ENCODE results near the gene MORN5. TPM values are rescaled to one million over a fixed set of nuclear protein-coding genes. Genes with fewer than 3 reads are reported as not detected.

Gene MORN5
- total RNA-seq, 1 donor from 2014 or later: 0.82 TPM

DNA sequence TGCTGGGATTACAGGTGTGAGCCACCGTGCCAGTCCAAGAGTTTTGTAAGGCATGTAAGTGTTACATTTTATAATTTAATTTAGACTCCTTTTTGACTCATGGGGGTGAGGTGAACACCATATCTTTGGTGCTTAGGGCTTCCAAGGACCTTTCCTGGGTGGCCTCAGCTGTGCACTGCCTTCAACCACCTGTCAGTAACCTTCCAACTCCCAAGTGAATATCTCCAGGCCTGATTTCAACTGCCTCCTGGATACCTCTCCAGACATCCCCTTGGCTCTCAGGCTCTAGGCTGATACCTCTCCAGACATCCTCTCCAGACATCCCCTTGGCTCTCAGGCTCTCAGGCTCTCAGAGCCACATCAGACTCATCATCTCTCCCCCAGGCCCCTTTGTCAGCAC, 35.7 kb upstream of the MORN5 start:
- no peak for FAIRE-seq

DNA sequence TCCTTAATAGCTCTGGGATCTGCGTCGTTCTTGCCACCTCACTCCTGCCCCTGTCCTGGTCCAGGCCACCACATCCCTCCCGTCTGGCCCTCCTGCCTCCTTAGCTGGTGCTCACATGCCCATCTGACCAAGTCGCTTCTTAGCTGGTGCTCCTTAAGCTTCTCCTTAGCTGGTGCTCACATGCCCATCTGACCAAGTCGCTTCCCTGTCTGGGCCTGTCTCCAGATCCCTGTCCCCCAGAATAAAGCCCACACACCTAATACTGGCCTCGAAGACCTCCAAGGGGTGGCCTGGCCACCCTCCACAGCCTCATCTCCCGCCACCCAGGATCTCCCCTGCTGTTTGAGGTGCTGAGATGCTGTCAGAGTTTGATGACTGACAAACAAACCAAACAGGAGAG, 35.2 kb upstream of the MORN5 start:
- DNase-seq (ENCODE audit: low spot score in 2 of 2): no peak
- no peak for FAIRE-seq

More for the DNA sequence above, 35.7 kb upstream of the MORN5 start:
- no peak for DNase-seq (ENCODE audit: low spot score in 2 of 2)

DNA sequence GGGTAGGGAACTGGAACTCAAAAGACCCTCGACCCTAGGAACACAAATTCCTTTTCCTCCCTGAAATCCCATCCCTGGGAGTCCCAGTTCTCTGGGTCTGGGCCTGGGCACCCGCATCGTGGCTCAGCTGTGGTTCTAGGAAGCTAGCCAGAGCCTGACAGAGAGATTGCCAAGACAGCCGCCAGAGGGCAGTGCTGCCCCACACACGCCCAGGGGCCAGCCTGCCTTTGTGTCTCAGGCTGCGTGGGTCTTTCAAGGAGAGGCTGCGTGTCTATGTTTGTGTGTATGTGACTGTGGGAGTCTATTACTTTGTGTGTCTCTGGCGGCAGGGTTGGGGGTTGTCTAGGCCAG, 34.6 kb upstream of the MORN5 start:
- peak; percentile 69 for FAIRE-seq
- peak; percentile 89 to 92 for DNase-seq (ENCODE audit: low spot score in 2 of 2)

DNA sequence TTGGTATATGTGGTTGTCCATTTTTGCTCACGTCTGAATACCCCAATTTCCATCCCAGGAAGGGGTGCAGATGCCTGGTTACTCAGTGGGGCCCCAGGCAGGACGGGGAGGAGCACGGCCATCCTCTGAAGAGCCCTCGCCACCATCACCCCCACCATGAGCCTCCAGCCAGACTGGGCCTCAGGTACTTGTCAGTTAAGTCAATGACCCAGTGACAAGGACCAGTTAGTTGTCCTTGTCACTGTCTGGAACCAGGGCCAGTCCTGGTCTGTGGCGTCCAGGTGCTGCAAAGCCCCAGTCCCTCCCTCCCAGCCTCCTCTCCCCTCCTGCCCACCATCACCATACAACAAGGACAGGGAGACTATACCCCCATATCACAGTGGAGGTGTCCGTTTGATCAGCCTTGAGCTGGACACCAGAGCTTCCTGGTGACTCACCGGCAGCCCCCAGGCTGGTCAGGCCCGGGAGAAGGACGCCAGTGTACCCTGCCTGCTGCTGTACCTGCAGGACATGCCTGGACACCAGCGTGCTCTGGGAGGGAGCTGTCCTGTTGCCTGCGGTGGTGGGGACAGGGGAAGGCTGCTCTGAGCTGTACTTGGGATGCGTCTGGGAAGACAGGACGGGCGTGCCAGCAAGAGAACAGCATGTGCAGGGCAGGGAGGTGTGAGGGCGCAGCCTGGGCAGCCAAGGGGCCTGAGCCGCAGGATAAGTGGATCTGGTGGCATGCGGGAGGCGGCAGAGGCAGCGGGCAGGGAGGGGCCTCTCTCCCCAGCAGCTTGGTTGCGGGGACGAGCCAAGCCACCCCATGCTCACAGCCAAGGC, 34.0 kb upstream of the MORN5 start:
- no peak for FAIRE-seq
- peak in 1 of 2 donors; percentile 36 for DNase-seq (ENCODE audit: low spot score in 2 of 2)

DNA sequence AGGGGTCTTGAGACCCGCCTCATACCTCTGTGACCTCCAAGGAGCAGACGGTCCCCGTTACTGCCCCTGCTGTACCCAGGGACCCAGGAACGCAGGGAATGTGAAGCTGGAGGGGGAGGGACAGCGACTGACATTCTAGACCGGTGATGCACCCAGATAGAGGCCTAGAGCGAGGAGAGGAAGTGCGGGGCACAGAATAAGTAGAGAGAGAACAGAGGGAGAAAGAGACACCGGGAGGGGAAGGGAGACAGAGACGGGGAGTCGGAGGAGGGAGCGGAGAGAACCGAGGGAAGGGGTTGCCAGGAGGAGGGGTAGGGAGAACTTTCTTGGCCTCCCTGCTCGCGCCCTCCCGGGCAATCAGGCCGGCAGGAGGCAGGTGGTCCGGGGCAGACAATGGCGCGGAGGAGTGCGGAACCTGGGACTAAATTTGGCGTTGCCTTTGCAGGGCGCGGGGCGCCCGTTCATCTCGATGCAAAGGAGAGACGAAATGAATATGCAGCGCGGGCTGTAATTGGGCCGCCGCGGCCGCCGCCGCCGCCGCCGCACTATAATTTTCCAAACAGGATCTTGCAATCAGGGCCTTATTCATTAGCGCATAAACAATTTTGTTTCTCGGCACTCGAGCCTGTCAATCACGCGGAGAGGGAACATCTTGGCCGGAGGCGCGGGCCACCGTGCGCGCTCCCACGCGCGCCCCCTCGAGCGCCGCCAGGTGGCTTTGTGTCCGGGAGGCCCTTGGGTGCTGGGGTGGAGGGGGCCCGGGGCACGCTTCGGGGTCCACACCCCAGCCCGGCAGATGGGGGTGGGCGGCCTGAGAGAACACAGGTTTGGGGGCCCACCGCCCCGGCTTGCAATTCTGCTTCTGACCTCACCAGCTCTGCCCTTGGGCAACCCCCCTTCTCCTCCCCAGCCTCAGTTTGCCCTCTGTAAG, 33.1 kb upstream of the MORN5 start:
- FAIRE-seq: no peak
- no peak for DNase-seq (ENCODE audit: low spot score in 2 of 2)

DNA sequence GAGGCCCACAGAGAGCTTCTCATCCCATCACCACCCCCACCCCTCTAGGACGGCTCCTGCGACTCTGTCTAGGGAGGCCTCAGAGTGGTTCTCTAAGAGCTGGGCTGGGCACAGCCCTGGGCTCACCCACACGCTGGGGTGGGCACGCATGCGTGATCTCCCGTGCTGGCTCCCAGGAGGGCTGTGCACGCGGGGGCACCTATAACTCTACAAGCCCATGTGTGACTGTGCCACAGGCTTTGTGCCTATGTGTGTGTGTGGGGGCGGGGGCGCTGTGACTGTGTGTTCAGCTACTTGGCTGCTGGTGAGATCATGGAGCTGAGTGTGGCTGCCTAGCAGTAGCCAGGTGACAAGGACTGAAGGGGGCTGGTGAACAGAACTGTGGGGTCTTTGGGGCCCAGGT, 32.3 kb upstream of the MORN5 start:
- FAIRE-seq (no peak), DNase-seq (ENCODE audit: low spot score in 2 of 2) (peak; percentile 36 to 44)

DNA sequence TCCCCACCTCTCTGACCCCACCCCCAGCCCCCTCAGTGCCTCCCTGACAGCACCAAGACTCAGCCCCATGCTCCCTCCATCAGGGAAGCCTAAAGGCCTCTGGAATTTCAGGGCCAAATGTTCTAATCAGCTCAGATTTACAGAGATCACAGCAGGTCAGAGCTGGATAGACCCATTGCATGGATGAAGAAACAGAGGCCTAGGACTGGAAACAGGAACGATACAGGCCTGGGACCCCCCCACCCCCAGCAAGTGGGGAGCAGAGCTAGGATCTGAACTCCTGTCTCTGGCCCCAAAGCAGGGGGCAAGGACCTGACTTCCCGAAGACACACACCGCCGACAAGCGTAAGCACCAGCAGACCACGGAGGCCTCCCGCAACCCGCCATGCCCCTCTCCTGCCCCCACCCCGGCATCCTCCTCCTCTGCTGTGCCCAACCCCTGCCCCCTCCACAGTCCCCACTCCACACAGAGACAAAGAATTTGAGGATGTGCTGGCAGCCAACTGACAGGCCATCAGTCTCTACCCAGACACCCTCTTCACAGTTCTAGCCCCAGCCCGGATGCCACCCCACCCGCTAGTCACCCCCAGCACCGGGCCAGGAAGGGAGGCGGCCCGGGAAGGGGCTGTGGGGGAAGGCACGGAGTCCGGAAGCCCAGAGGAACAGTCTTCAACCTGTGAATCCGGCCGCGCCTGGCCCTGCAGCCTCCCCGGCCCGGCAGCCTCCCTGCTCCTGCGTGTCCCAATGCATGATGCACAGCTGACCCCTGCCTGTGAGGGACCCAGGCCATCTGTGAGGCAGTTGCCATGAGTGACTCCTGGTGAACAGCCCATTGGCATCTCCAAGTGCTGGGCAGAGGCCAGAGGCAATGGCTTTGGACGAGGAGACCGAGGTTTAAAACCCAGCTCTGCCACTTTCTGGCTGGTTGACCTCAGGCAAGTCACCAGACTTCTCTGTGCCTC, 31.4 kb upstream of the MORN5 start:
- no peak for DNase-seq (ENCODE audit: low spot score in 2 of 2)
- FAIRE-seq: no peak

DNA sequence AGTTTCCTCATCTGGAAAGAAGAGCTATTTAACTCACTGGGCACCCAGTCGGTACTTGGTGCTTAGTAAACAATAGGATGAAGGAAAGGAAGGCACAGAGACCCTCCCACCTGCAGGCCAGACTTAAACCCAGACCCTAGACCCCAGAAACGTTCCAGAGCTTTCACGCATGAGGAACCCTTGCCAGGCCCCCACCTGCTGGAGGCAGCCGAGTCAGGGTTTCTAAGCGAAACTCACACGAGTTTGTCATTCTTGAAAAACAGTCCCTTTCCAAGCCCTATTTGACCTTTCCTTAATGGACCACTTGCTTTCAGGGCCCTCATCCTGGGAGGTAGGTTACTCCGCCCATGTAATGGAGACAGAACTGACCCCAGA, 30.8 kb upstream of the MORN5 start:
- no peak for FAIRE-seq

DNA sequence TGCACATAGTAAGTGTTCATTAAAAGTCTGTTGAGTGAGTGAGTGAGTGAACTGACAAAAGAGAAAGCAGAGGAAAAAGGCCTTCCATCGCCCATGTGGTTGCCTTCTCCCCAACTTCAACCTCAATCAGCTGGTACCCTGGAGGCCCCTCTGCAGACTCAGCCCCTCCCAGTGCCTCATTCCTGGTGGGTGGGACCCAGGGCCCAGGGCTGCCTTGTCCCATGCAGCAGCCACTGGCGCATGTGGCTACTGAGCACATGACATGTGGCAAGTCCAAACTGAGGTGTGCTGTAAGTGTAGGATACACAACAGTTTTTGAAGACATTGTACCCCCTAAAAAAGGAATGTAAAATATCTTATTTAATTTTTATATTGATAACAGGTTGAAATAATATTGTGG, 29.7 kb upstream of the MORN5 start:
- no peak for DNase-seq (ENCODE audit: low spot score in 2 of 2)
- no peak for FAIRE-seq

More for the DNA sequence above, 30.8 kb upstream of the MORN5 start:
- DNase-seq (ENCODE audit: low spot score in 2 of 2): no peak

DNA sequence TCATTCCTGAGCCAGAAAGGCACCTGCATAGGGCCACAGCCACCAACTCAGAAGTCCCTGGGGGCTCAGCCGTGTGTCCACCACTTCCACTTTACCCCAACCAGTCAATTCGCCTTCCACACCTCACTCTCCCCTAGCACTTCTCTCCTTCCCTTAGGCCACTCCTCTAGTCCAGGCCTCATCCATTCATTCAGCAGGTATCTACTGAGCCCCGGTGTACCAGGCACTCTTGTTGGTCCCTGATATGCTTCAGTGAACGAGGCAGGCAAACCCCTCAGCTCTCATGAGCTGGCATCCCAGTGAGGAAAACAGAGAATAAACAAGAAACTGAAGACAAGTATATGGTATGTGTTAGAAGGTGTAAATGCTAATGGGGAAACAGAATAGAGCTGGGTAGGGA, 28.9 kb upstream of the MORN5 start:
- FAIRE-seq (no peak), DNase-seq (ENCODE audit: low spot score in 2 of 2) (no peak)

DNA sequence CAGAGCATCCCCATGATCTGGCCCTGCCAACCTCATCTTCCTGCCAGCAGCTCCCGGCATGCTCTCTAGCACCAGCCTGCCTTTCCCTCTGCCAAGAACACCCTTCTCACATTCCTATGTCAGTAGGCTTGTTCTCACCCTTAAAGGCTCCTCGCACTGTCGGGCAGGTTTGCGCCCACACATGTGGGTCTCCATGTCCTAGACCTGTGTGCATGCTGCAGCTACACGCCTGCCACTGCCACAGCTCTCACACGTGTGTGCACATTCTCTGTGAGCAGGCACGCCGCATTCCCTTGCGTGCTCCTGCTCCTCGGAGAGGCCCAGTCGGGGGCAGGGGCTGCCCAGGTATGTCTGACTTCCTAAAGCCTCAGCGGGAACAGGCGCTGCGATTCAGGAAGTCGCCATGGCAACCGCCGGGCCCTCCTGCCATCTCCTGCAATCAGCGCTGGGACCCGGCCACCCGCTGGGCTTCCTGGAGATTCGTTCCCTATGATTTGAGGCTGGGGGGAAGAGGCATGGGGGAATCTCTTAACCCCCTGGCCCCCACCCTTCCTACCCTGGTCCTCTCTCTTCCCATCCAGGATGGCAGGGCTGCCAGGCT, 28.2 kb upstream of the MORN5 start:
- DNase-seq (ENCODE audit: low spot score in 2 of 2): no peak
- no peak for FAIRE-seq

DNA sequence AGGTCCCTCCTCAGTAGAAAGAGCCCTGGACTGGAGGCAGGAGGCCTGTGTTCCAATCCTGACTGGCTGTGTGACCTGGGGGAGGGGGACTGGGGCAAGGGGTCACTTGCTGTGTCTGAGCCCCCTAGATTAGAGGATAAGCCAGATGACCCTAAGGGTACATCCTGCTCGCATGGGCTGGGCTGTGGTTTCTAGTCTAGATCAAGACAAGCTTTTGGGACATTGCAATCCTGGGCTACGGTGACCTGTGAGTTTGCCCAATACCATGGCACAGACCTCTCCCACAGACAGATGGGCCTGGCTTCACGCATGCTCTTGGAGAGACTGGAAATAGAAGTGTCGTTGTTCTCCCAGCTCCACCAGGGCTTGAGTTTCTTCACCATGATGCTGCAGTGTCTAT, 27.2 kb upstream of the MORN5 start:
- DNase-seq (ENCODE audit: low spot score in 2 of 2) (no peak), FAIRE-seq (no peak)

DNA sequence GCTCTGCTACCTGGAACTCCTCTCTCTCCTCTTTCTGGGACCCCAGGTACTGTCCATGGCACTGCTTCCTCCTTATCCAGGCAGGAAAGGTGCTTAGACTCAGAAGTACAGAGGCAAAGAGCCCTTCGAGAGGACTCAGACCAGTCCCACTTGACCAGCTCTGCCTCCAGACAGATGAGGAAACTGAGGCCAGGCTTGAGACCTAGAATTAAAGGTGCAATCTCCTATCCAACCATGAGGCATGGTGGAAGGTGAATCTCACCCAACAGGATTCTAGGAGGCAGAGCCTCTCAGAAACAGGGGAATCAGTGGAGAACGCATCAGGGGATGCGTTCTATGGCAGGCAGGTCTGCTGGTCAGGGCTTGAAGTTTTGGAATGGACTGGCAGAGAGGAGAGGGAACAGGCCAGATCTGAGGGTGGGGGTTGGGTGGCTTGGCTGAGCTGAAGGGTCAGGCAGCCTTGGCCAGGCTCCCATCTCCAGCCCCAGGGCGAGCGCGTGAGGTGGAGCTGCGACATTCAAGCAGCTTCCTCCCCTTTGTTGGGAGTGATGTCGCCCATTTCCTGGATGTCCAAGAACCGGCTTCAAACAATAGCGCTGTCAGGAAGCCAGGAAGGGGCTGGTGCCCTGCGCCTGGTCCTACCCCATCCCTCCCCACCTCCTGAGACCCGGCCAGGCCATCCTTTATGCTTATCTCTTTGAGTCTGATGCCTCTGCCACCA, 26.3 kb upstream of the MORN5 start:
- FAIRE-seq: no peak

DNA sequence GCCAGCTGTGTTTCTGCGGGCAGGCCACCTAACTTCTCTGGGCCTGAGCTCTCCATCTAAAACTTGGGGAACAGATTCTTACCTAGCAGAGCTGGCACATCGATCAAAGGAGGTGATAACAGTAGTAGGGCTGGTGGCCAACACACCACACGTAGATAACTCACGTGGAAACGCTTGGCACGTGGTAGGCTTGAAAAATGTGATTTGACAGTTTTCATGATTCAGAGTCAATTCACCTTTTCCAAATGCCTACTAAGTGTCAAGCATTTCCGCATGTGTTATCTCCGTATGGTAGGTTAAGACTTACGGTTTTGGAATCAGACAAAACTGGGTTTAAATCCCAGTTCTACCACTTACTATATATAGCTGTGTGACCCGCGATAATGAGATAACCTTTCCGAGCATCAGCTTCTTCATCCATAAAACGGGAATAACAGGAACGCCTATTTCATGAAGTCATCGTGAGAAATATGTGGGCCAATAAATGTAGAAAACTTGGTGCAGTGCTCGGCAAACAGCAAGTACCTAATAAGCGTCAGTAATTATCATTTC, 25.6 kb upstream of the MORN5 start:
- DNase-seq (ENCODE audit: low spot score in 2 of 2): no peak
- FAIRE-seq: no peak

More for the DNA sequence above, 26.3 kb upstream of the MORN5 start:
- no peak for DNase-seq (ENCODE audit: low spot score in 2 of 2)

DNA sequence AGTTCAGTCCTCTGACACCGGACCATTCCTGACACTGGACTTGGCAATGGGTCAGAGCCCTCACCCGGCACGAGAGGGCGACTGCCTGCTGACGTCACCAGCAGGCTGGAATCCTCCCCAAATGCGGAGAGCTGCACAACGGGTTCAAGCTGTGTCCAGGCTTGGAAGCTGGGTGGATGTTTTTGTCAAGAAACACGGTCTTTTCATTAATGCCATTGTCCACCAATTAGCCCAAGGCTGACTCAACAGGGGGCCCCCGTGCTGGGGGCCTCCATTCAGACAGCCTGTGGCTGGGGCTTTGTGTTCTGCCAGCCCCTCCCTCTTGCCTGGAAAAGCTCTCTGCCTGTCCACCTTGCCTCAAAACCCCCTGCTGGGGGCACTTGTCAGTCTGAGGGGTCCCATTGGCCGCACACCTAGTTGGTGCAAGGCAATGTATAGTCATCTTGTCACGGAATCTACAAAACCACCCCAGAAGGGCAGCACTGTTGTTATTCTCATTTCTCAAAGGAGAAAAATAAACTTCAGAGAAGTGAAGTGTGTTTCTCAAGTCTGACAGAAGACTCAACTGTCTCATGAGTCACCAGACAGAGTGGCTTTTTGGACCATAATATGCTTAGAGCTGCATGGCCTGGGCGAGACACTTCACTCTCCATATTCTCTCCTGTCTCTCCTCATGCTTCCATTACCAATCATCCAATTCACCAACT, 24.7 kb upstream of the MORN5 start:
- FAIRE-seq (no peak), DNase-seq (ENCODE audit: low spot score in 2 of 2) (no peak)

DNA sequence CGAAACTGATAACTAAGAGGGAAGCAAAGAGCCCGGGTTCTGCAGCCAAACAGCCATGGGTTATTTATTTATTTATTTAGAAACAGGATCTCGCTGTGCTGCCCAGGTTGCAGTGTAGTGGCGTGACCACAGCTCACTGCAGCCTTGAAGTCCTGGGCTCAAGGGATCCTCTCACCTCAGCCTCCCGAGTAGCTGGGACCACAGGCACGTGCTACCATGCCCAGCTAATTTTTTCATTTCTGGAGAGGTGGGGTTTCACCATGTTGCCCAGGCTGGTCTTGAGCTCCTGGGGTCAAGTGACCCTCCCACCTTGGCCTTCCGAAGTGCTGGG, 24.2 kb upstream of the MORN5 start:
- DNase-seq (ENCODE audit: low spot score in 2 of 2) (no peak), FAIRE-seq (no peak)

DNA sequence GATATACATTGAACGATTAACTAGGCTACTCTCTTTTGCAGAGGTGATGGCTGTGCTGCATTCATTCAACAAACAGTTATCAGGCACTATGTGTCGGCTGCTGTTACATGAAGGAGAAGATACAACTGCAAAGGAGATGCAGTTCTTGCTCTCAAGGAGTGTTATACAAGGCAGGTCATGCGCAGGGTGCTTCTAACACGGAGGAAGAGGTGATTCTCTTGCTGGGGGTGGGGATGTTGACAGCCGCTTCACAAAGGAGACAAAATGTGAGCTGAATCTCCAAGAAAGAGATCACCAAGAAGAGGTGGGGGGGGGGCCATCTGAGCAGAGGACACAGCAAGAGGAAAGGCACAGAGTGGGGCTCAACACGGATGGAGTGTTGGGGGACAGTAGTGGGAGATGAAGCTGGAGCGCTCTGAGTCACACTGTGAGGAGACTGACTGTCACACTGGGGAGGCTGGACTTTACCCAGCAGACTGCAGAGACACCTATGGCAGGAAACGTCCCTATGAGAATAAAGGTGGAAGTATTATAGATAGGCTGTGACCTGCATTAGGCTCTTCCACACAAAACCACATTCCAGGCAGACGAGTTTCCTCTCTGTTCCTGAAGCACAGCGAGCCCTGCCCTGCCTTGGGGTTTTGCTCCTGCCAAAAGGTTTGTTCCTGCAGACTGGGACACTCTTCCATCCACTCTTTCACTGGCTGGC, 21.0 kb upstream of the MORN5 start:
- DNase-seq (ENCODE audit: low spot score in 2 of 2) (no peak), FAIRE-seq (no peak)

Data from frontal cortex (tissue), 4 donors.